Prostate gland (tissue), 2 donors: ENCODE measurements around the gene TBXA2R. TPM values are rescaled to one million over a fixed set of nuclear protein-coding genes. Genes with fewer than 3 reads are reported as not detected.

ENCODE experiments used
- DNase-seq: peaks from one replicate; pipeline ENCODE4 v3.0.0-alpha.2; 2019; ENCODE audit warnings: low spot score
- H3K27ac ChIP-seq, 2 donors: fragments of 200-600 bp; sonication (generic); 2 replicates each; pipeline ENCODE4 v1.5.1; 2017 to 2019
- H3K27me3 ChIP-seq: fragments of 200-600 bp; sonication (generic); replicated peaks from 2 replicates; pipeline ENCODE4 v1.5.1; 2019; ENCODE audit not compliant: insufficient read depth
- H3K36me3 ChIP-seq, 2 donors: fragments of 200-600 bp; sonication (generic); 1 replicate in 1 of 2; 2 replicates in 1 of 2; pipeline versions ENCODE4 v1.5.1 to v1.8.1; 2017 to 2019
- H3K4me1 ChIP-seq: fragments of 200-600 bp; sonication (generic); replicated peaks from 2 replicates; pipeline ENCODE4 v1.5.1; 2019
- H3K4me3 ChIP-seq, 2 donors: fragments of 200-600 bp; sonication (generic); 2 replicates each; pipeline ENCODE4 v1.5.1; 2017 to 2019
- H3K9me3 ChIP-seq: fragments of 200-600 bp; sonication (generic); 2 replicates; pipeline ENCODE4 v1.5.1; 2017
- POLR2A ChIP-seq: fragments of 450-650 bp; IDR thresholded peaks from one replicate; pipeline ENCODE4 v1.6.1; 2016; ENCODE audit warnings: antibody characterized with exemption, mild to moderate bottlenecking
- POLR2AphosphoS5 ChIP-seq: sonication (generic); formaldehyde crosslinking; IDR thresholded peaks from one replicate; pipeline ENCODE4 v1.6.1; 2017; ENCODE audit warnings: antibody characterized with exemption
- WGBS: methylation state at CpG from one replicate; pipeline ENCODE4 v1.1.5; 2018; 5-methylcytosine and 5-hydroxymethylcytosine counted together
- intact Hi-C: fragments of 100-400 bp; cut with DNase I; formaldehyde crosslinking; loops from one replicate; pipeline ENCODE4 v1.14.2; 2022
- small RNA-seq, 2 donors: library from RNA; depleted of rRNA; stranded (forward); fragments of <200 nt; gene quantifications; one replicate each; pipeline ENCODE3, GENCODE V24; 2016
- total RNA-seq, 2 donors: library from RNA; depleted of rRNA; stranded (reverse); fragments of >200 nt; gene quantifications; one replicate each; pipeline ENCODE4 v1.1.0, GENCODE V29; 2016
- TF ChIP-seq, protein P1 (sequence below), 4 experiments: fragments of 200-600 bp in 2 of 4; fragments of 450-650 bp in 2 of 4; sonication (generic) in 2 of 4; IDR thresholded peaks; 1 replicate in 3 of 4; 2 replicates in 1 of 4; pipeline ENCODE4 v1.5.1; 2016 to 2019; ENCODE audit warnings: antibody characterized with exemption in 4 of 4, mild to moderate bottlenecking in 2 of 4, moderate library complexity in 2 of 4

TBXA2R gene
- total RNA-seq, 2 donors from 2014 or later: 1.1 to 4.0 TPM

DNA sequence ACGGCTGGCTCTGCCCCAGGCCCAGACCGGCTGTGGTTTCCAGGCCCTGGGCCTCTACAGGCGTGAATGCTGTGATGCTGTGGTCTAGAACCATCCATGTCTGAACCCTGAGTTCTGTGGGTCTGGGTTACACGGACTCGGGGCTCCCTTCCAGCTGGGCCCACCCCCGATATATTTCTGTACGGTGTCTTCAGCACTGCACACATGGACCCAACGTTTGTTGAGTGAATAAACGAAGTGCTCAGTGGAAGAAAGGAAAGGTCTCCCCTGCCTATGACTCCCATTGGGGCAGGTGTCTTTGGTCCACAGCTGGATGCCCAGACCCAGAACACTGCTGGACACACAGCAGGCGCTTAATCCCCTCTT is 61.0 kb downstream of the TBXA2R start:
- intact Hi-C loops: loop anchor here (5.0 kb wide), 1 partner anchor 72 kb away; no protein-coding TSS in a partner anchor
- no peaks in the 10 kb centered on the region for H3K9me3 ChIP-seq
- no peak for DNase-seq
- no peaks in the 10 kb centered on the region for H3K27me3 ChIP-seq
- H3K27ac ChIP-seq: no peak overlapping the region
- no peak overlapping the region for H3K4me3 ChIP-seq
- whole genome bisulfite sequencing: 73% methylated on average over 10 of the region's 10 CpGs
- TF ChIP-seq POLR2AphosphoS5: no peak
- TF ChIP-seq, protein P1, sequence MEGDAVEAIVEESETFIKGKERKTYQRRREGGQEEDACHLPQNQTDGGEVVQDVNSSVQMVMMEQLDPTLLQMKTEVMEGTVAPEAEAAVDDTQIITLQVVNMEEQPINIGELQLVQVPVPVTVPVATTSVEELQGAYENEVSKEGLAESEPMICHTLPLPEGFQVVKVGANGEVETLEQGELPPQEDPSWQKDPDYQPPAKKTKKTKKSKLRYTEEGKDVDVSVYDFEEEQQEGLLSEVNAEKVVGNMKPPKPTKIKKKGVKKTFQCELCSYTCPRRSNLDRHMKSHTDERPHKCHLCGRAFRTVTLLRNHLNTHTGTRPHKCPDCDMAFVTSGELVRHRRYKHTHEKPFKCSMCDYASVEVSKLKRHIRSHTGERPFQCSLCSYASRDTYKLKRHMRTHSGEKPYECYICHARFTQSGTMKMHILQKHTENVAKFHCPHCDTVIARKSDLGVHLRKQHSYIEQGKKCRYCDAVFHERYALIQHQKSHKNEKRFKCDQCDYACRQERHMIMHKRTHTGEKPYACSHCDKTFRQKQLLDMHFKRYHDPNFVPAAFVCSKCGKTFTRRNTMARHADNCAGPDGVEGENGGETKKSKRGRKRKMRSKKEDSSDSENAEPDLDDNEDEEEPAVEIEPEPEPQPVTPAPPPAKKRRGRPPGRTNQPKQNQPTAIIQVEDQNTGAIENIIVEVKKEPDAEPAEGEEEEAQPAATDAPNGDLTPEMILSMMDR (IDR thresholded peaks at IDR 0.05): no peak
- H3K36me3 ChIP-seq: no peaks in the 10 kb centered on the region
- H3K4me1 ChIP-seq: no peaks in the 10 kb centered on the region

DNA sequence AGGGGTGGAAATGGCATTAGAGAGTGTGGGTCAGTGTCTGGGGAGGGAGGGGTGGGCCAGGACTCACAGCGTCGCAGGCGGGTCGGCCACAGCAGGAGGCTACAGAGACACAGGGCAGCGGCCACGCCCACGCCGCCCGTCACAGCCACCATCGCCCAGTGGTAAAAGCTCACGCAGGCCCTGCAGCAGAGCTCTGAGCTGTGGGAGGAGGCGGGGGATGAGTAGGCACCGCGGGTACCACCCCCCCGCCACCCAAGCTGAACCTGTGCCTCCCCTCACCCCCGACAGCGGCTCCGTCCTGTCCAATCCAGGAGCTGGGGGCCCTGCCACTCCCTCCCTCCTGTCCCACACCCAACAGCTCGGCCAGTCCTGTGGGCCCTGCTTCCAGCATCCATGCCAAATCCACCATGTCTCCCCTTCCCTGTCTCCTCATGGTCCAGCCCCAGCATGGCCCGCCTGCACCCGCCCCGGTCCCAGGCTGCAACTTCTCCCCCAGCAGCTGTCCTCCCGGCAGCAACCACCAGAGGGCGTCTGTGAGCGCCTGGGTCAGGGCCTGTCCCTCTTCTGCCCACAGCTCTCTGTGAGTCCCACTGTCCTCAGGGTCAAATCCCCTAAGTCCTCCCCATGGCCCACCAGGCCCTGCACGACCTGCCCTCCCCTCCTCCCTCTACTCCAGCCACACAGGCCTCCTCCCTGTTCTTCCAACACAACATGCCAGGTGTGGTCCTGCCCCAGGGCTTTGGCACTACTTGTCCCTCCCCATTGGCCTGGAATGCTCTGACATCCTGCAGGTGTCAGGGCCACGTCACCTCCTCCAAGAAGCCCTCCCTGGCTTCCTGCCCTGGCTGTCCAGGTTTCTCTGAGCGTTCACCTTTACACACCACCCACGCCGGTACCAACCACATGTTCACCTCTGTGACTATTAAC is 61.7 kb downstream of the TBXA2R start:
- H3K4me3 ChIP-seq: no peak overlapping the region
- H3K27ac ChIP-seq: no peak overlapping the region
- TF ChIP-seq POLR2AphosphoS5: peak; percentile 35
- TF ChIP-seq POLR2A: no peak
- TF ChIP-seq, protein P1 (IDR thresholded peaks at IDR 0.05): peak; percentile 76 to 94 (median 90)
- peak; percentile 48 for DNase-seq
- no peaks in the 10 kb centered on the region for H3K36me3 ChIP-seq
- intact Hi-C loops: loop anchor here (5.0 kb wide), 1 partner anchor 72 kb away; no protein-coding TSS in a partner anchor
- WGBS: 57% methylated on average over 28 of the region's 30 CpGs
- H3K4me1 ChIP-seq: no peaks in the 10 kb centered on the region
- H3K27me3 ChIP-seq: no peaks in the 10 kb centered on the region
- H3K9me3 ChIP-seq: no peaks in the 10 kb centered on the region

Small RNA genes lying within 50 kb of the gene (small RNA-seq; reads per million reads assigned to genes)
- gene AC005786.1: 0 reads per million in 2 donors

Other genes starting within 250 kb of the TBXA2R start
- gene NFIC, start 240.3 kb downstream of the TBXA2R start, total RNA-seq: 100 to 1,000 TPM; 160 to 168 TPM
- gene SMIM24, start 126.3 kb downstream of the TBXA2R start, total RNA-seq: 1 to 10 TPM in 1 of 2 donors, under 1 TPM in 1; 0.32 to 1.6 TPM
- 1 to 10 TPM in 1 of 2 donors, not detected in 1; 1.7 TPM for gene SMIM44, start 123.4 kb downstream of the TBXA2R start, total RNA-seq
- 10 to 100 TPM; 26.1 to 26.9 TPM for gene DOHH, start 106.2 kb downstream of the TBXA2R start, total RNA-seq
- gene FZR1, start 100.6 kb downstream of the TBXA2R start, total RNA-seq: 10 to 100 TPM; 32.2 to 64.9 TPM
- gene TEKTIP1, start 67.7 kb downstream of the TBXA2R start, total RNA-seq: 1 to 10 TPM in 1 of 2 donors, under 1 TPM in 1; 0.41 to 5.3 TPM
- 10 to 100 TPM; 60.5 to 86.1 TPM for gene MFSD12, start 49.3 kb downstream of the TBXA2R start, total RNA-seq
- gene HMG20B, start 33.9 kb downstream of the TBXA2R start, total RNA-seq: 100 to 1,000 TPM; 184 to 369 TPM
- gene GIPC3, start 21.4 kb downstream of the TBXA2R start, total RNA-seq: 1 to 10 TPM in 1 of 2 donors, under 1 TPM in 1; 0.36 to 1.9 TPM
- gene CACTIN, start 19.9 kb upstream of the TBXA2R start, total RNA-seq: 10 to 100 TPM; 38.2 to 52.8 TPM
- 10 to 100 TPM; 34.3 to 75.5 TPM for gene PIP5K1C, start 93.6 kb upstream of the TBXA2R start, total RNA-seq
- gene TJP3, start 101.5 kb upstream of the TBXA2R start, total RNA-seq: 10 to 100 TPM; 14.6 to 17.8 TPM
- 10 to 100 TPM; 45.7 to 63.8 TPM for gene APBA3, start 154.8 kb upstream of the TBXA2R start, total RNA-seq
- 100 to 1,000 TPM in 1 of 2 donors, 10 to 100 TPM in 1; 69.7 to 105 TPM for gene MRPL54, start 155.8 kb upstream of the TBXA2R start, total RNA-seq
- gene RAX2, start 165.4 kb upstream of the TBXA2R start, total RNA-seq: not detected
- 1 to 10 TPM; 1.9 to 4.4 TPM for gene MATK, start 179.5 kb upstream of the TBXA2R start, total RNA-seq